ENCODE results near the gene SLC51B.

DNA sequence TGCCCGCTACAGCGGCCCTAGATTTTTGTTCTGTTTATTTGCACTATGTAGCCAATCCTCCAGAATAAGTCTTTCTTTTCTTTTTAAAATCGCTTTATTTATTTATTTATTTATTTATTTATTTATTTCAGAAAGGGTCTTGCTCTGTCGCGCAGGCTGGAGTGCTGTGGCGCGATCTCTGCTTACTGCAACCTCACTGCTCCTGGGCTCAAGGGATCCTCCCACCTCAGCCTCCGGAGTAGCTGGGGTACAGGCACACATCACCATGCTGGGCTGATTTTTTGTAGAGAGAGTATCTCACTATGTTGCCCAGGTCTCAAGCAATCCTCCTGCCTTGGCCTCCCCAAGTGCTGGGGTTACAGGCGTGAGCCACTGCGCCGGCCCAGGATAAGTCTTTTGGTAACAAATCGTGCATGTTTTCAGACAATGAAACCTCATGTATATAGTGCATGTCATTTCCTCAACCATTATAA lies 15.4 kb upstream of the SLC51B start:
- TF ChIP-seq, protein P1, sequence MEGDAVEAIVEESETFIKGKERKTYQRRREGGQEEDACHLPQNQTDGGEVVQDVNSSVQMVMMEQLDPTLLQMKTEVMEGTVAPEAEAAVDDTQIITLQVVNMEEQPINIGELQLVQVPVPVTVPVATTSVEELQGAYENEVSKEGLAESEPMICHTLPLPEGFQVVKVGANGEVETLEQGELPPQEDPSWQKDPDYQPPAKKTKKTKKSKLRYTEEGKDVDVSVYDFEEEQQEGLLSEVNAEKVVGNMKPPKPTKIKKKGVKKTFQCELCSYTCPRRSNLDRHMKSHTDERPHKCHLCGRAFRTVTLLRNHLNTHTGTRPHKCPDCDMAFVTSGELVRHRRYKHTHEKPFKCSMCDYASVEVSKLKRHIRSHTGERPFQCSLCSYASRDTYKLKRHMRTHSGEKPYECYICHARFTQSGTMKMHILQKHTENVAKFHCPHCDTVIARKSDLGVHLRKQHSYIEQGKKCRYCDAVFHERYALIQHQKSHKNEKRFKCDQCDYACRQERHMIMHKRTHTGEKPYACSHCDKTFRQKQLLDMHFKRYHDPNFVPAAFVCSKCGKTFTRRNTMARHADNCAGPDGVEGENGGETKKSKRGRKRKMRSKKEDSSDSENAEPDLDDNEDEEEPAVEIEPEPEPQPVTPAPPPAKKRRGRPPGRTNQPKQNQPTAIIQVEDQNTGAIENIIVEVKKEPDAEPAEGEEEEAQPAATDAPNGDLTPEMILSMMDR (conservative IDR thresholded peaks at IDR 0.05 in 1 of 2, IDR thresholded peaks at IDR 0.05 in 1 of 2; ENCODE audit: extremely low read depth in 1 of 2, insufficient read depth in 1 of 2, low read depth in 1 of 2, low read length in 2 of 2) = no peak
- no peak for TF ChIP-seq EZH2 (IDR thresholded peaks at IDR 0.05; ENCODE audit: borderline replicate concordance, low read length)

Measured in mammary epithelial cell (primary cell).